HG02610 (cell line): ENCODE data around the gene MYO3B.

Experiments used
- ATAC-seq: cut with Tn5 transposase; IDR thresholded peaks from one replicate; pipeline ENCODE4 v1.9.1; 2021; ENCODE audit warnings: mild to moderate bottlenecking, moderate library complexity; ENCODE audit not compliant: unreplicated experiment

The MYO3B gene

GRCh38 chr2:170162271-170162632, 15.7 kb upstream of the MYO3B start:
- ATAC-seq, result no peak

GRCh38 chr2:170163411-170164065, 14.4 kb upstream of the MYO3B start:
- ATAC-seq, result no peak

- ATAC-seq, result peak; percentile 59
Measured at GRCh38 chr2:170165129-170165528, 12.8 kb upstream of the MYO3B start.

- ATAC-seq, result no peak
Measured at GRCh38 chr2:170166735-170167134, 11.2 kb upstream of the MYO3B start.

- ATAC-seq, result no peak
Measured at GRCh38 chr2:170170281-170171040, 7.5 kb upstream of the MYO3B start.

- no peak for ATAC-seq
Measured at GRCh38 chr2:170176212-170176611, 1.7 kb upstream of the MYO3B start.

GRCh38 chr2:170180031-170180566, 2.2 kb downstream of the MYO3B start:
- peak; percentile 64 for ATAC-seq

- no peak for ATAC-seq
Measured at GRCh38 chr2:170181602-170182001, 3.7 kb downstream of the MYO3B start.

GRCh38 chr2:170185319-170185718, 7.4 kb downstream of the MYO3B start:
- ATAC-seq, result no peak

- peak; percentile 52 for ATAC-seq
Measured at GRCh38 chr2:170189757-170190156, 11.8 kb downstream of the MYO3B start.

- peak; percentile 56 for ATAC-seq
Measured at GRCh38 chr2:170190172-170190571, 12.2 kb downstream of the MYO3B start.

- no peak for ATAC-seq
Measured at GRCh38 chr2:170191166-170191866, 13.4 kb downstream of the MYO3B start.

GRCh38 chr2:170196963-170197362, 19.0 kb downstream of the MYO3B start:
- ATAC-seq, result no peak

- ATAC-seq, result no peak
Measured at GRCh38 chr2:170201275-170201674, 23.3 kb downstream of the MYO3B start.

- ATAC-seq, result peak; percentile 70
Measured at GRCh38 chr2:170201734-170202393, 23.9 kb downstream of the MYO3B start.

GRCh38 chr2:170202437-170202836, 24.5 kb downstream of the MYO3B start:
- no peak for ATAC-seq

GRCh38 chr2:170204298-170204951, 26.5 kb downstream of the MYO3B start:
- ATAC-seq, result no peak

- ATAC-seq, result no peak
Measured at GRCh38 chr2:170206246-170206645, 28.3 kb downstream of the MYO3B start.

- no peak for ATAC-seq
Measured at GRCh38 chr2:170206805-170207407, 29.0 kb downstream of the MYO3B start.

- no peak for ATAC-seq
Measured at GRCh38 chr2:170207901-170208300, 30.0 kb downstream of the MYO3B start.
